ENCODE results near the gene TET2.

Gene TET2

GRCh38 chr4:105162123-105162796 is 15.6 kb downstream of the TET2 start:
- H3K4me3 ChIP-seq (ENCODE audit: control insufficient read depth in 1 of 7, extremely low read depth in 1 of 7, insufficient read depth in 4 of 7, low read depth in 2 of 7, low read length in 6 of 7): no peak overlapping the region
- H3K36me3 ChIP-seq (ENCODE audit: control insufficient read depth in 4 of 4, insufficient read depth in 4 of 4, low read length in 3 of 4): peaks cover 0 to 4% (median 1%) of the 10 kb centered on the region in 4 experiments
- no CpG with 5 or more reads among the region's 1 CpG for WGBS (ENCODE audit: insufficient coverage)
- no peak overlapping the region for H3K27ac ChIP-seq (ENCODE audit: insufficient read depth in 1 of 2, low read depth in 1 of 2, low read length in 2 of 2, poor library complexity in 1 of 2, severe bottlenecking in 2 of 2)
- H3K27me3 ChIP-seq (replicated peaks in 2 of 5; ENCODE audit: control insufficient read depth in 4 of 5, insufficient read depth in 5 of 5, low read length in 4 of 5): no peaks in the 10 kb centered on the region
- H3K9me3 ChIP-seq (ENCODE audit: control extremely low read depth in 1 of 5, control insufficient read depth in 4 of 5, insufficient read depth in 2 of 5, low read depth in 1 of 5, low read length in 4 of 5): no peaks in the 10 kb centered on the region
- no peak for DNase-seq
- H3K4me1 ChIP-seq (ENCODE audit: control extremely low read depth in 1 of 4, control insufficient read depth in 4 of 4, insufficient read depth in 4 of 4, low read length in 3 of 4): peaks cover 0 to 18% (median 6%) of the 10 kb centered on the region in 4 experiments
- ChIA-PET POLR2A (no interaction called here), CTCF (interaction anchor here (1.0 to 2.7 kb wide), 7 partner anchors 10 to 318 kb away, joined by 3 to 8 read pairs (median 3); no protein-coding TSS in a partner anchor)

GRCh38 chr4:105164548-105164947 is 17.9 kb downstream of the TET2 start:
- no peak for DNase-seq
- H3K36me3 ChIP-seq (ENCODE audit: control insufficient read depth in 4 of 4, insufficient read depth in 4 of 4, low read length in 3 of 4): peaks cover under 1 to 7% (median 5%) of the 10 kb centered on the region in 4 experiments
- H3K4me3 ChIP-seq (ENCODE audit: control insufficient read depth in 1 of 7, extremely low read depth in 1 of 7, insufficient read depth in 4 of 7, low read depth in 2 of 7, low read length in 6 of 7): no peak overlapping the region
- WGBS (ENCODE audit: insufficient coverage): no CpG with 5 or more reads among the region's 1 CpG
- ChIA-PET POLR2A (interaction anchor here (0.6 kb wide), 1 partner anchor 35 kb away, joined by 3 read pairs; no protein-coding TSS in a partner anchor), CTCF (interaction anchor here (1.3 to 1.6 kb wide), 2 partner anchors 24 to 26 kb away, joined by 4 to 5 read pairs; no protein-coding TSS in a partner anchor)
- peaks cover 0 to 6% (median 0%) of the 10 kb centered on the region in 4 experiments for H3K4me1 ChIP-seq (ENCODE audit: control extremely low read depth in 1 of 4, control insufficient read depth in 4 of 4, insufficient read depth in 4 of 4, low read length in 3 of 4)
- no peak overlapping the region for H3K27ac ChIP-seq (ENCODE audit: insufficient read depth in 1 of 2, low read depth in 1 of 2, low read length in 2 of 2, poor library complexity in 1 of 2, severe bottlenecking in 2 of 2)
- H3K9me3 ChIP-seq (ENCODE audit: control extremely low read depth in 1 of 5, control insufficient read depth in 4 of 5, insufficient read depth in 2 of 5, low read depth in 1 of 5, low read length in 4 of 5): no peaks in the 10 kb centered on the region
- no peaks in the 10 kb centered on the region for H3K27me3 ChIP-seq (replicated peaks in 2 of 5; ENCODE audit: control insufficient read depth in 4 of 5, insufficient read depth in 5 of 5, low read length in 4 of 5)

GRCh38 chr4:105166066-105166465 is 19.4 kb downstream of the TET2 start:
- POLR2A ChIA-PET: no interaction called here
- DNase-seq: no peak
- Histone ChIP-seq H3K4me1 (ENCODE audit: control extremely low read depth in 1 of 4, control insufficient read depth in 4 of 4, insufficient read depth in 4 of 4, low read length in 3 of 4) (peaks cover 4 to 16% (median 9%) of the 10 kb centered on the region in 4 experiments), H3K4me3 (ENCODE audit: control insufficient read depth in 1 of 7, extremely low read depth in 1 of 7, insufficient read depth in 4 of 7, low read depth in 2 of 7, low read length in 6 of 7) (no peak overlapping the region), H3K27ac (ENCODE audit: insufficient read depth in 1 of 2, low read depth in 1 of 2, low read length in 2 of 2, poor library complexity in 1 of 2, severe bottlenecking in 2 of 2) (no peak overlapping the region), H3K27me3 (replicated peaks in 2 of 5; ENCODE audit: control insufficient read depth in 4 of 5, insufficient read depth in 5 of 5, low read length in 4 of 5) (no peaks in the 10 kb centered on the region), H3K9me3 (ENCODE audit: control extremely low read depth in 1 of 5, control insufficient read depth in 4 of 5, insufficient read depth in 2 of 5, low read depth in 1 of 5, low read length in 4 of 5) (no peaks in the 10 kb centered on the region), H3K36me3 (ENCODE audit: control insufficient read depth in 4 of 4, insufficient read depth in 4 of 4, low read length in 3 of 4) (peaks cover 0 to 7% (median 5%) of the 10 kb centered on the region in 4 experiments)
- CTCF ChIA-PET: interaction anchor here (1.3 kb wide), 1 partner anchor 30 kb away, joined by 4 read pairs; no protein-coding TSS in a partner anchor

- Histone ChIP-seq H3K4me3 (ENCODE audit: control insufficient read depth in 1 of 7, extremely low read depth in 1 of 7, insufficient read depth in 4 of 7, low read depth in 2 of 7, low read length in 6 of 7) (no peak overlapping the region), H3K27ac (ENCODE audit: insufficient read depth in 1 of 2, low read depth in 1 of 2, low read length in 2 of 2, poor library complexity in 1 of 2, severe bottlenecking in 2 of 2) (peak overlapping the region in 1 of 2 experiments; percentile 17), H3K27me3 (replicated peaks in 2 of 5; ENCODE audit: control insufficient read depth in 4 of 5, insufficient read depth in 5 of 5, low read length in 4 of 5) (no peaks in the 10 kb centered on the region), H3K9me3 (ENCODE audit: control extremely low read depth in 1 of 5, control insufficient read depth in 4 of 5, insufficient read depth in 2 of 5, low read depth in 1 of 5, low read length in 4 of 5) (peaks cover 0 to 8% (median 4%) of the 10 kb centered on the region in 5 experiments), H3K4me1 (ENCODE audit: control extremely low read depth in 1 of 4, control insufficient read depth in 4 of 4, insufficient read depth in 4 of 4, low read length in 3 of 4) (peaks cover 4 to 12% (median 9%) of the 10 kb centered on the region in 4 experiments), H3K36me3 (ENCODE audit: control insufficient read depth in 4 of 4, insufficient read depth in 4 of 4, low read length in 3 of 4) (peaks cover 4 to 19% (median 10%) of the 10 kb centered on the region in 4 experiments)
- WGBS (ENCODE audit: insufficient coverage): 70% methylated on average over 3 of the region's 4 CpGs
- CTCF ChIA-PET: no interaction called here
- peak in 2 of 3 donors; percentile 31 to 45 for DNase-seq
- POLR2A ChIA-PET: interaction anchor here (1.1 kb wide), 1 partner anchor 11 kb away, joined by 3 read pairs; no protein-coding TSS in a partner anchor
These were observed 24.0 kb downstream of the TET2 start for GRCh38 chr4:105170711-105171110.

- CTCF ChIA-PET: interaction anchor here (1.5 kb wide), 1 partner anchor 10 kb away, joined by 3 read pairs; no protein-coding TSS in a partner anchor
- Histone ChIP-seq H3K4me3 (ENCODE audit: control insufficient read depth in 1 of 7, extremely low read depth in 1 of 7, insufficient read depth in 4 of 7, low read depth in 2 of 7, low read length in 6 of 7) (no peak overlapping the region), H3K9me3 (ENCODE audit: control extremely low read depth in 1 of 5, control insufficient read depth in 4 of 5, insufficient read depth in 2 of 5, low read depth in 1 of 5, low read length in 4 of 5) (peaks cover 0 to 12% (median 4%) of the 10 kb centered on the region in 5 experiments), H3K36me3 (ENCODE audit: control insufficient read depth in 4 of 4, insufficient read depth in 4 of 4, low read length in 3 of 4) (peaks cover 4 to 22% (median 10%) of the 10 kb centered on the region in 4 experiments), H3K27me3 (replicated peaks in 2 of 5; ENCODE audit: control insufficient read depth in 4 of 5, insufficient read depth in 5 of 5, low read length in 4 of 5) (no peaks in the 10 kb centered on the region), H3K27ac (ENCODE audit: insufficient read depth in 1 of 2, low read depth in 1 of 2, low read length in 2 of 2, poor library complexity in 1 of 2, severe bottlenecking in 2 of 2) (no peak overlapping the region), H3K4me1 (ENCODE audit: control extremely low read depth in 1 of 4, control insufficient read depth in 4 of 4, insufficient read depth in 4 of 4, low read length in 3 of 4) (peaks cover 4 to 12% (median 9%) of the 10 kb centered on the region in 4 experiments)
- WGBS (ENCODE audit: insufficient coverage): 100% methylated on average over 1 of the region's 1 CpG
- POLR2A ChIA-PET: no interaction called here
- no peak for DNase-seq
These were observed 25.2 kb downstream of the TET2 start for GRCh38 chr4:105171912-105172311.

GRCh38 chr4:105174098-105174497 is 27.4 kb downstream of the TET2 start:
- 100% methylated on average over 1 of the region's 2 CpGs for WGBS (ENCODE audit: insufficient coverage)
- Histone ChIP-seq H3K27ac (ENCODE audit: insufficient read depth in 1 of 2, low read depth in 1 of 2, low read length in 2 of 2, poor library complexity in 1 of 2, severe bottlenecking in 2 of 2) (no peak overlapping the region), H3K27me3 (replicated peaks in 2 of 5; ENCODE audit: control insufficient read depth in 4 of 5, insufficient read depth in 5 of 5, low read length in 4 of 5) (no peaks in the 10 kb centered on the region), H3K36me3 (ENCODE audit: control insufficient read depth in 4 of 4, insufficient read depth in 4 of 4, low read length in 3 of 4) (peaks cover 4 to 17% (median 5%) of the 10 kb centered on the region in 4 experiments), H3K4me1 (ENCODE audit: control extremely low read depth in 1 of 4, control insufficient read depth in 4 of 4, insufficient read depth in 4 of 4, low read length in 3 of 4) (peaks cover 4 to 12% (median 9%) of the 10 kb centered on the region in 4 experiments), H3K4me3 (ENCODE audit: control insufficient read depth in 1 of 7, extremely low read depth in 1 of 7, insufficient read depth in 4 of 7, low read depth in 2 of 7, low read length in 6 of 7) (no peak overlapping the region), H3K9me3 (ENCODE audit: control extremely low read depth in 1 of 5, control insufficient read depth in 4 of 5, insufficient read depth in 2 of 5, low read depth in 1 of 5, low read length in 4 of 5) (peaks cover 0 to 14% (median 4%) of the 10 kb centered on the region in 5 experiments)
- POLR2A ChIA-PET: no interaction called here
- CTCF ChIA-PET: no interaction called here
- no peak for DNase-seq

Measured in common myeloid progenitor, CD34-positive (primary cell).